Heart right ventricle (tissue), 16 donors: Measurements from ENCODE around the gene RC3H1. TPM values are rescaled to one million over a fixed set of nuclear protein-coding genes. Genes with fewer than 3 reads are reported as not detected.

Experiments
- ATAC-seq, 8 donors: fragments of 200-7000 bp; cut with Tn5 transposase; one replicate each; pipeline ENCODE4 v1.9.1; 2020; ENCODE audit warnings: mild to moderate bottlenecking in 8 of 8, moderate library complexity in 8 of 8, moderate number of reproducible peaks in 1 of 8
- DNase-seq, 2 donors: peaks; one replicate each; pipeline ENCODE4 v3.0.0-alpha.2; 2020
- H3K27ac ChIP-seq, 10 donors: fragments of 200-600 bp; sonication (generic) in 2 of 10; one replicate each; pipeline versions ENCODE4 v1.5.0 to v1.8.0; 2020 to 2022; ENCODE audit warnings: mild to moderate bottlenecking in 3 of 10
- H3K27me3 ChIP-seq, 7 donors: fragments of 200-600 bp; one replicate each; pipeline ENCODE4 v1.8.0; 2021 to 2022; ENCODE audit warnings: mild to moderate bottlenecking in 2 of 7
- H3K36me3 ChIP-seq, 9 donors: fragments of 200-600 bp; sonication (generic) in 1 of 9; one replicate each; pipeline versions ENCODE4 v1.5.0 to v1.8.0; 2020 to 2022; ENCODE audit warnings: mild to moderate bottlenecking in 2 of 9
- H3K4me1 ChIP-seq, 9 donors: fragments of 200-600 bp; sonication (generic) in 1 of 9; one replicate each; pipeline versions ENCODE4 v1.5.0 to v1.8.0; 2020 to 2022; ENCODE audit warnings: mild to moderate bottlenecking in 4 of 9
- H3K4me3 ChIP-seq, 10 donors: fragments of 200-600 bp; sonication (generic) in 2 of 10; one replicate each; pipeline versions ENCODE4 v1.5.0 to v1.8.0; 2020 to 2022; ENCODE audit warnings: mild to moderate bottlenecking in 7 of 10, moderate library complexity in 2 of 10
- H3K9me3 ChIP-seq, 11 donors: fragments of 200-600 bp in 10 of 11; sonication (generic) in 2 of 11; one replicate each; pipeline versions ENCODE4 v1.5.0 to v1.8.0; 2013 to 2022; ENCODE audit warnings: mild to moderate bottlenecking in 2 of 11, control low read depth in 1 of 11, moderate library complexity in 1 of 11
- CTCF ChIP-seq, 9 donors: fragments of 200-600 bp; sonication (generic) in 2 of 9; IDR thresholded peaks; one replicate each; pipeline versions ENCODE4 v1.5.0 to v1.8.0; 2021 to 2022; ENCODE audit warnings: antibody characterized with exemption in 9 of 9, mild to moderate bottlenecking in 5 of 9, moderate library complexity in 1 of 9
- WGBS, 2 donors: extraction: QIAGEN DNeasy Blood & Tissue Kit; methylation state at CpG; one replicate each; pipeline ENCODE4 v1.1.7; 2013; ENCODE audit warnings: inconsistent platforms in 1 of 2; 5-methylcytosine and 5-hydroxymethylcytosine counted together
- intact Hi-C, 10 donors: fragments of 100-400 bp; cut with DNase I; formaldehyde crosslinking; loops; one replicate each; pipeline versions ENCODE4 v1.11.1 to v1.14.2; 2022
- polyA plus RNA-seq, 2 donors: library from polyadenylated mRNA; stranded (reverse); fragments of 200-250 nt; gene quantifications; one replicate each; pipeline ENCODE4 v1.2.3, GENCODE V29; 2013
- total RNA-seq, 10 donors: library from RNA; stranded (reverse); fragmentation: NEBNext Ultra II Directional in 3 of 10; extraction: Animal tissue kit (Norgen Biotek cat#: 25700) in 3 of 10; gene quantifications; one replicate each; pipeline versions ENCODE4 v1.2.1 to v1.2.4, GENCODE V29; 2021 to 2023
- donor health status: Arrhythmogenic right ventricular cardiomyopathy.
- donor health status: ischemic (EF 13 %, LVEDD 7.1; RV severe dilation, severe dysfunction).
- donor health status: healthy with polysubstance abuse.
- donor health status: DM: no; HTN: yes; CAD: no.
- donor health status: DM: no; HTN: no; CAD: no.
- donor health status: ischemic (EF 25% LVEDD 6.9; RV normal size, moderate dysfunction).
- donor health status: ischemic (EF 25% LVEDD 5.7; RV mildly dilated, moderate dysfunction).
- donor health status: healthy.
- donor health status: DM: yes; HTN: yes; CAD: no.
- donor health status: Ischemic cardiomyopathy.
- donor health status: ischemic (EF 35%, LVEDD 5.7; RV mildly dilated, moderate dysfunction).
- donor health status: nonischemic (EF 11% LVEDD 7.7; RV severe dilation, severe dysfunction).
- donor health status: DM: yes; HTN: yes; CAD: no.
- donor health status: PGD.
- donor health status: ischemic (EF 29% LVEDD 5.4; RV normal size, mild dysfunction).
- donor health status: nonischemic (EF 23%, LVEDD 6.1; RV moderate dilation, normal function).

RC3H1 gene
- total and polyA plus RNA-seq, 12 donors, result 1.7 to 26.5 (median 23.4) TPM

GRCh38 chr1:173917635-173918493 is 104.3 kb downstream of the RC3H1 start:
- ATAC-seq, result no peak
- Histone ChIP-seq H3K36me3 (no peaks in the 10 kb centered on the region), H3K27me3 (no peaks in the 10 kb centered on the region), H3K27ac (no peak overlapping the region), H3K9me3 (no peaks in the 10 kb centered on the region), H3K4me1 (no peaks in the 10 kb centered on the region), H3K4me3 (no peak overlapping the region)
- intact Hi-C loops, result no loop called here
- DNase-seq, result no peak
- 90 to 91% methylated on average over 12 of the region's 12 CpGs for WGBS, 2 donors
- TF ChIP-seq CTCF (IDR thresholded peaks at IDR 0.05), result no peak

GRCh38 chr1:173917149-173917548 is 105.0 kb downstream of the RC3H1 start, which contains the start of gene SERPINC1:
Gene SERPINC1, minus strand, starts transcription at chr1:173917327. Its CDS starts 68 bp downstream, at chr1:173917259.
- H3K9me3 ChIP-seq, result no peaks in the 10 kb centered on the region
- H3K4me1 ChIP-seq, result no peaks in the 10 kb centered on the region
- no peak for ATAC-seq
- no peak for DNase-seq
- no peak within 1 kb of the TSS for H3K4me3 ChIP-seq
- intact Hi-C loops, result no loop called here
- H3K27ac ChIP-seq, result no peak within 1 kb of the TSS
- no peaks in the 10 kb centered on the region for H3K27me3 ChIP-seq
- WGBS, 2 donors, result 85 to 91% methylated on average over 3 of the region's 3 CpGs
- H3K36me3 ChIP-seq, result no peaks in the 10 kb centered on the region
- no peak for TF ChIP-seq CTCF (IDR thresholded peaks at IDR 0.05)

GRCh38 chr1:173916667-173917066 is 105.5 kb downstream of the RC3H1 start:
- ATAC-seq (no peak), DNase-seq (no peak)
- Histone ChIP-seq H3K9me3 (no peaks in the 10 kb centered on the region), H3K27ac (no peak overlapping the region), H3K4me3 (no peak overlapping the region), H3K27me3 (no peaks in the 10 kb centered on the region), H3K36me3 (no peaks in the 10 kb centered on the region), H3K4me1 (no peaks in the 10 kb centered on the region)
- WGBS, 2 donors, result 73 to 77% methylated on average over 4 of the region's 4 CpGs
- no peak for TF ChIP-seq CTCF (IDR thresholded peaks at IDR 0.05)
- intact Hi-C loops, result no loop called here

- no peak for DNase-seq
- no peak for ATAC-seq
- no peak for TF ChIP-seq CTCF (IDR thresholded peaks at IDR 0.05)
- H3K27ac ChIP-seq, result no peak overlapping the region
- no peaks in the 10 kb centered on the region for H3K36me3 ChIP-seq
- 84 to 86% methylated on average over 2 of the region's 2 CpGs for WGBS, 2 donors
- no peaks in the 10 kb centered on the region for H3K9me3 ChIP-seq
- H3K4me1 ChIP-seq, result no peaks in the 10 kb centered on the region
- intact Hi-C loops, result no loop called here
- no peaks in the 10 kb centered on the region for H3K27me3 ChIP-seq
- no peak overlapping the region for H3K4me3 ChIP-seq
Observed at GRCh38 chr1:173915596-173915995, 106.6 kb downstream of the RC3H1 start.
